Breast epithelium (tissue), 4 donors: ENCODE results near the gene FAM81A. TPM values are rescaled to one million over a fixed set of nuclear protein-coding genes. Genes with fewer than 3 reads are reported as not detected.

Experiments
- DNase-seq, 2 donors: peaks; one replicate each; pipeline ENCODE4 v3.0.0-alpha.2; 2019; ENCODE audit warnings: low spot score in 2 of 2
- H3K27ac ChIP-seq, 2 donors: fragments of 200-600 bp; sonication (generic) in 1 of 2; one replicate each; pipeline ENCODE4 v1.5.1; 2016 to 2019; ENCODE audit warnings: mild to moderate bottlenecking in 1 of 2
- H3K27me3 ChIP-seq, 2 donors: fragments of 200-600 bp; sonication (generic) in 1 of 2; one replicate each; pipeline versions ENCODE4 v1.5.1 to v1.6.0; 2017 to 2019; ENCODE audit warnings: control low read depth in 1 of 2, mild to moderate bottlenecking in 1 of 2
- H3K36me3 ChIP-seq: fragments of 200-600 bp; one replicate; pipeline ENCODE4 v1.5.1; 2019
- H3K4me1 ChIP-seq, 2 donors: fragments of 200-600 bp; sonication (generic); one replicate each; pipeline ENCODE4 v1.5.1; 2016 to 2019; ENCODE audit warnings: control low read depth in 1 of 2
- H3K4me3 ChIP-seq, 3 donors: fragments of 200-600 bp; sonication (generic); 1 replicate in 2 of 3; 2 replicates in 1 of 3; pipeline ENCODE4 v1.5.1; 2016 to 2019; ENCODE audit warnings: mild to moderate bottlenecking in 3 of 3, moderate library complexity in 2 of 3
- H3K9me3 ChIP-seq, 2 donors: fragments of 200-600 bp; sonication (generic) in 1 of 2; one replicate each; pipeline ENCODE4 v1.5.1; 2016 to 2019; ENCODE audit warnings: control low read depth in 1 of 2
- POLR2A ChIP-seq: fragments of 450-650 bp; IDR thresholded peaks from one replicate; pipeline ENCODE4 v1.6.1; 2016; ENCODE audit warnings: antibody characterized with exemption, mild to moderate bottlenecking, moderate library complexity
- POLR2AphosphoS5 ChIP-seq, 3 donors: sonication (generic); formaldehyde crosslinking; IDR thresholded peaks; one replicate each; pipeline ENCODE4 v1.6.1; 2017; ENCODE audit warnings: antibody characterized with exemption in 3 of 3
- intact Hi-C: fragments of 100-400 bp; cut with DNase I; formaldehyde crosslinking; loops from one replicate; pipeline ENCODE4 v1.15.1; 2023; ENCODE audit warnings: low total_unique reads
- total RNA-seq, 3 donors: library from RNA; depleted of rRNA; stranded (reverse); fragments of >200 nt; gene quantifications; one replicate each; pipeline ENCODE4 v1.1.0, GENCODE V29; 2016
- TF ChIP-seq, protein P1 (sequence below), 3 donors: fragments of 450-650 bp; IDR thresholded peaks; one replicate each; pipeline ENCODE4 v1.5.1; 2016 to 2017; ENCODE audit warnings: antibody characterized with exemption in 3 of 3, mild to moderate bottlenecking in 3 of 3, moderate library complexity in 3 of 3

The FAM81A gene
- total RNA-seq, 3 donors from 2014 or later = 1.2 to 2.3 TPM; not detected in 1

DNA sequence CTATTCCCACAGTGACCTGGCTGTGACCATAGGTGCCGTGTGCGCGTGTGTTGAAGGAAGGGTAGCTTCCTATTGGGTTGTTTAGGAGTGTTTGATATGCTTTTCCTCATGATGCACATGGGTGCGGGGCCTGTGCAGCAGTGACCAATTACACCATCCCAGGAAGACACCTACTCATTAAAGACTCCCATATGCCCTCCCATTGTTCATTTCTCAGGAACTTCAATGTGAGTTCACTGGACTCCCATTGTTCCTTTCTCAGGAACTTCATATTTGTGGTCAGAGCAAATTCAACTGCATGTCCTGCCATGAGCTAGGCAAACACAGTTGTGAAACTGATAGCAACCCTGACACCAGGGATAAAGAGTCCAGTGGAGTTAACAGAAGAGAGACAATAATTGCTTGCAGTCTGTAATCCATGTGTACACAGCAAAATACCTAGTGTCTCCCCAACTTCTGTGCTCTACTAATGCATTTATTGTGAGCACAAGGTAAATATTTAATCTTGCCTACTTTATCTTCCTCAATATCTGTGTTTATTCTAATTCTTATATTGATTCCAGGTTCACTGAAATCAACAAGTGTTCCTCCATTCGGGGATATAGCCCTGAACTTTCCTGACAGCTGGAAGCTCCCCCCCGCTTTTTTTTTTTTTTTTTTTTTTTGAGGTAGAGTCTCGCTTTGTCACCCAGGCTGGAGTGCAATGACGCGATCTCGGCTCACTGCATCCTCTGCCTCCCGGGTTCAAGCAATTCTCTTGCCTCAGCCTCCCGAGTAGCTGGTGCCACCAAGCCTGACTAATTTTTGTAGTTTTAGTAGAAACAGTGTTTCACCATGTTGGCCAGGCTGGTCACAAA lies 116.1 kb downstream of the FAM81A start:
- Histone ChIP-seq H3K27ac (peak overlapping the region; percentile 72 to 83), H3K4me3 (no peak overlapping the region), H3K36me3 (no peaks in the 10 kb centered on the region), H3K9me3 (no peaks in the 10 kb centered on the region), H3K4me1 (no peaks in the 10 kb centered on the region), H3K27me3 (no peaks in the 10 kb centered on the region)
- intact Hi-C loops = loop anchor here (1.0 kb wide), 1 partner anchor 11 kb away; no protein-coding TSS in a partner anchor
- peak in 1 of 2 donors; percentile 35 for DNase-seq
- TF ChIP-seq POLR2A (no peak), POLR2AphosphoS5 (IDR thresholded peaks at IDR 0.05) (no peak)
- TF ChIP-seq, protein P1, sequence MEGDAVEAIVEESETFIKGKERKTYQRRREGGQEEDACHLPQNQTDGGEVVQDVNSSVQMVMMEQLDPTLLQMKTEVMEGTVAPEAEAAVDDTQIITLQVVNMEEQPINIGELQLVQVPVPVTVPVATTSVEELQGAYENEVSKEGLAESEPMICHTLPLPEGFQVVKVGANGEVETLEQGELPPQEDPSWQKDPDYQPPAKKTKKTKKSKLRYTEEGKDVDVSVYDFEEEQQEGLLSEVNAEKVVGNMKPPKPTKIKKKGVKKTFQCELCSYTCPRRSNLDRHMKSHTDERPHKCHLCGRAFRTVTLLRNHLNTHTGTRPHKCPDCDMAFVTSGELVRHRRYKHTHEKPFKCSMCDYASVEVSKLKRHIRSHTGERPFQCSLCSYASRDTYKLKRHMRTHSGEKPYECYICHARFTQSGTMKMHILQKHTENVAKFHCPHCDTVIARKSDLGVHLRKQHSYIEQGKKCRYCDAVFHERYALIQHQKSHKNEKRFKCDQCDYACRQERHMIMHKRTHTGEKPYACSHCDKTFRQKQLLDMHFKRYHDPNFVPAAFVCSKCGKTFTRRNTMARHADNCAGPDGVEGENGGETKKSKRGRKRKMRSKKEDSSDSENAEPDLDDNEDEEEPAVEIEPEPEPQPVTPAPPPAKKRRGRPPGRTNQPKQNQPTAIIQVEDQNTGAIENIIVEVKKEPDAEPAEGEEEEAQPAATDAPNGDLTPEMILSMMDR (IDR thresholded peaks at IDR 0.05) = no peak

DNA sequence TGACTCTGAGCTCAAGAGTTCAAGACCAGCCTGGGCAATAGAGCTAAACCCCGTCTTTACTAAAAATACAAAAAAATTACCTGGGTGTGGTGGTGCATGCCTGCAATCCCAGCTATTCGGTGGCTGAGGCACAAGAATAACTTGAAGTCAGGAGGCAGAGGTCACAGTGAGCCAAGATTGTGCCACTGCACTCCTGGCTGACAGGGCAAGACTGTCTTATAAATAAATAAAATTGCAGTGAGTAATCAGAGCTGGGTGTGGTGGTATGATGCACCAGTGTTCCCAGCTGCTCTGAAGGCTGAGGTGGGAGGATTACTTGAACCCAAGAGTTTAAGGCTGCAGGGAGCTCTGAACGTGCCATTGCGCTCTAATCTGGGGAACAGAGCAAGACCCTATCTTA lies 117.7 kb downstream of the FAM81A start:
- DNase-seq = no peak
- Histone ChIP-seq H3K36me3 (no peaks in the 10 kb centered on the region), H3K27me3 (no peaks in the 10 kb centered on the region), H3K4me1 (no peaks in the 10 kb centered on the region), H3K9me3 (no peaks in the 10 kb centered on the region), H3K4me3 (no peak overlapping the region), H3K27ac (no peak overlapping the region)
- intact Hi-C loops = no loop called here
- TF ChIP-seq POLR2A (no peak), POLR2AphosphoS5 (IDR thresholded peaks at IDR 0.05) (no peak)
- TF ChIP-seq, protein P1 (IDR thresholded peaks at IDR 0.05) = no peak

DNA sequence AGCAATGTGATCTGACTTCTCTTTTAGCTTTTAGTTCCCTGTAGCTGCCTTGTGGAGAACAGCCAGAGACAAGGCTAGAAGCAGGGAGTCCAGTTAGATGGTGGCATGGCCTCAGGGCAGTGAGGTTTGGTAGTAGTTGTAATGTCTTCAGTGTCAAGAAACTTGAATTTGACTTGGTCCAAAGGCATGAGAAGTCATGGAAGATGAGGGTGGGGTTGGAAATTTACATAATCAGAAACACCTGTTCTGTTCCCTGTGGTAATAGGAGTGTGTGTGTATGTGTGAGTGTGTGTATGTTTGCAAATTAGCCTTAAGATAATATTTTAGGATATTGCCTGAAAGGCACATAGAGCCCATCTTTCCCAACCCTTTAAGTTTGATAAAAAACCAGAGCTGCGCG lies 118.4 kb downstream of the FAM81A start:
- Histone ChIP-seq H3K27ac (no peak overlapping the region), H3K4me3 (no peak overlapping the region), H3K9me3 (no peaks in the 10 kb centered on the region), H3K4me1 (no peaks in the 10 kb centered on the region), H3K36me3 (no peaks in the 10 kb centered on the region), H3K27me3 (no peaks in the 10 kb centered on the region)
- intact Hi-C loops = no loop called here
- no peak for DNase-seq
- TF ChIP-seq POLR2A (no peak), POLR2AphosphoS5 (IDR thresholded peaks at IDR 0.05) (no peak)
- TF ChIP-seq, protein P1 (IDR thresholded peaks at IDR 0.05) = no peak

DNA sequence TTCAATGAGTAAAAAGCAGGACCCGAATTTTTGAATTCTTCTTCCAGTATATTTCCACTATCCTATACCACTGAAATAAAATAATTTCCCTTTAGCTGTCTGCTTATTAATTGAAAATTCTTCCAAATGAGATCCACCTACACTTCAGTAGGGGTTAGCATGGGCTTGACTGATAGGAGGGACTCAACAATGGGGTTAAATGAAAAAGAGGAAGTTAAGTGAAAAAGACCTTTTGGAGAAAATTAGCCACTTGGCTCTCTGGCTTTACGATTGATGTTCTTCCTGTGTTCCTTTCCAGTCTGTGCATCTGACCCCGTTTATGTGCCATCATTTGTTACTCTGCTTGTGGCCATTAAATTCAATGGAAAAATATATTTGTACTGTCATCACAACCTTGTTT lies 119.6 kb downstream of the FAM81A start:
- Histone ChIP-seq H3K27ac (no peak overlapping the region), H3K9me3 (no peaks in the 10 kb centered on the region), H3K36me3 (no peaks in the 10 kb centered on the region), H3K4me1 (no peaks in the 10 kb centered on the region), H3K27me3 (no peaks in the 10 kb centered on the region), H3K4me3 (no peak overlapping the region)
- TF ChIP-seq POLR2A (no peak), POLR2AphosphoS5 (IDR thresholded peaks at IDR 0.05) (no peak)
- TF ChIP-seq, protein P1 (IDR thresholded peaks at IDR 0.05) = no peak
- intact Hi-C loops = no loop called here
- DNase-seq = no peak

DNA sequence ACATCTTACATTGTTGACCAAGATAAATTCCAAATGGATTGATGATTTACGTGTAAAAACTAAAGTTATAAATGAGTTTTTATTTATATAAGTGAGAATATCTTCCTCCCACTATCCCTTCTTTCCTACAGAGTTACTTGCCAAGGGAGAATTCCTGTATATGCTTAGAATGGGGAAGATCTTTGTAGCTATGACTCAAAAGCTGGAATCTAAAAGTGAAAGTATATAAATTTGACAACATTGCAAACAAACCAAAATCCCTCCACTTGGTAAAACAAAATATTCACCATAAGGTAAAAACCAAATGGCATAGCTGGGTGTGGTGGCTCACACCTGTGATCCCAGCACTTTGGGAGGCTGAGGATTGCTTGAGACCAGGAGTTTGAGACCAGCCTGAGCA lies 120.9 kb downstream of the FAM81A start:
- DNase-seq = no peak

More for the DNA sequence above, 120.9 kb downstream of the FAM81A start:
- Histone ChIP-seq H3K27me3 (no peaks in the 10 kb centered on the region), H3K9me3 (no peaks in the 10 kb centered on the region), H3K27ac (no peak overlapping the region), H3K36me3 (no peaks in the 10 kb centered on the region), H3K4me3 (no peak overlapping the region), H3K4me1 (no peaks in the 10 kb centered on the region)
- no peak for TF ChIP-seq POLR2A
- no peak for TF ChIP-seq POLR2AphosphoS5 (IDR thresholded peaks at IDR 0.05)
- TF ChIP-seq, protein P1 (IDR thresholded peaks at IDR 0.05) = no peak
- intact Hi-C loops = no loop called here
